ENCODE measurements around the gene OR13F1.

OR13F1 gene

GRCh38 chr9:104553261-104553660 is 49.2 kb downstream of the OR13F1 start:
- intact Hi-C loops (cut with micrococcal nuclease): no loop called here
- Mint-ChIP-seq H3K27me3 (no peaks in the 10 kb centered on the region), H3K9me3 (peaks cover 21% of the 10 kb centered on the region), H3K4me3 (no peak overlapping the region), H3K27ac (no peak overlapping the region), H3K36me3 (ENCODE audit: low read depth) (no peaks in the 10 kb centered on the region), H3K4me1 (ENCODE audit: low read depth) (no peaks in the 10 kb centered on the region)
